NOMO-1 (cell line): Measurements from ENCODE around the gene NAALADL2.
"Not testable (repeated sequence)": the region's sequence is repeated elsewhere in the genome, so short reads cannot be mapped to it uniquely, and the experiment has no call there.

Source experiments
- DNase-seq, 2 experiments: peaks; one replicate each; lab custom pipeline; 2025; ENCODE audit not compliant: unreplicated experiment in 2 of 2; lab: John Stamatoyannopoulos, UW

NAALADL2 gene

DNA sequence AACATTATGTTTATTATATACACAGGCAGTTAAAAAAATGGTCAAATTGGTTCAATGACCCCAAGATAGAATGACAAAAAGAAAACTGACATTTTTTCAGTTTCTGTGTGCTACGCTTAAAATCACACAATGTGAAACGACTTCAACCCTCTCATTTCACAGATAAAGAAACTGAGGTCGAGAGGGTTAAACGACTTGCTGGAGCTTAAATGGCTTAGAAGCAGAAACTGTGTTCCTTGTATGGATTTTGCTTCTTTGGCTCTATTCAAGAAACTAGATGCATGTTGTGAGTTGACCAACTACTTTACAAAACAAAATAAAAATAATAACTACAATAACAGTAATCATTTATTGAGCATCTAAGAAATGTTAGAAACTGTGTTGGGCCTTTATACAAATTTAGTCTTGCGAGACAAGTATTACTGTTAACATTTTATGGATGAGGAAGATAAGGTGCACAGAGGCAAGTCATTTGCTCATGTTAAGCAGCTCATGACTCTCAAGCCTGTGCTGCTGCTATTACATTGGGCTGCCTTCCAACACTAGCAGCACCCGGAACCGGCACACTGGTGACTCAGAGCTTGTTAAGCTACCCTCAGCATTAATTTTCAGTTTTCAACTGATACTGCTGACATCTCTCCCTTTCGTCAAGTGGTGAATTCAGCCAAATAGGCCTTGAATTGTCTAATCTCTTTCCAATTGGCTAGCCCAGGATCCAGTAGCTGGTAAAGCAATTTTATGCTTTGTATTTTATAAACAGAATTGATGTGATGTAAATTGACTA is 487.6 kb downstream of the NAALADL2 start:
- DNase-seq = no peak

DNA sequence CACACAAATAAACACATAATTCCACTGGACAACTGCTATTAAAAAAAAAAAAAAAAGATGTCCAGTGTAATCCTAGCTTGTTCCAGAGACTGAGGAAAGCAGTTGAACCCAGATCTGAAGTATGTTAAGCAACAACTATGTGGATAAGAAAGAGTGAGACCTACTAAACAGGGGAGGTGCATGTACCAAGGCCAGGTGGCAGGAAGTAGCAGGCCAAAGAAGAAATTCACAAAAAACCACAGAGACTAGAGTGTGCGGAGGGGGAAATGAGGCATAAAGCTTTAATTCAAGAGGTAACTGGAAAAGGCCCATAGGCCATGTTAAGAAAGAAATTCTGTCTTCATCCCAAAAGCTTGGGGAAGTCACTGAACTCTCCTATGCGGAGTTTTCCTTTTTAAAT is 490.0 kb downstream of the NAALADL2 start:
- no peak for DNase-seq

DNA sequence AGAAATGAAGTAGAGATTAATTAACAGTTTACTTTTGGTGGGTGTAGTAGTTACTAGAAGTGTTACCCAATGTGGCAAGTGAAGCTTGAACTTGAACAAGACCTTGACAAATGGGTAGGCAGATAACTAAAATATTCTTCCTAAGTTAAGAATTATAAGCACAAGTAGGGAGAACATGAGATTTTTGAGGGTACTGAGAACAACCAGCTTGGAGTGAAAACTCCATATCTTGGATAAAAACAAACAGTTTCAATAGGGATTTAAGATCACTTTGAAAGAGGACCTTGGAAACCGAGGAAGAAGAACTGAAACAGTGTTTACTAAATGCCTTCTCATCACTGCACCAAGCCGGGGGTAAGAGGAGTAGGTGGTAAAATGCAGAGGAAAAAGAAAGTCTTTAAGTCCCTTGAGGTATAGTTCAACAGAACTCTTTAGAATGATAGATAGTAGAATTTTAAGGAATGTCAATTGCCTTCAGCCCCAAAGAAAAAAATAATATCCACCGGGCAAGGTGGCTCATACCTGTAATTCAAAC is 496.7 kb downstream of the NAALADL2 start:
- no peak for DNase-seq

DNA sequence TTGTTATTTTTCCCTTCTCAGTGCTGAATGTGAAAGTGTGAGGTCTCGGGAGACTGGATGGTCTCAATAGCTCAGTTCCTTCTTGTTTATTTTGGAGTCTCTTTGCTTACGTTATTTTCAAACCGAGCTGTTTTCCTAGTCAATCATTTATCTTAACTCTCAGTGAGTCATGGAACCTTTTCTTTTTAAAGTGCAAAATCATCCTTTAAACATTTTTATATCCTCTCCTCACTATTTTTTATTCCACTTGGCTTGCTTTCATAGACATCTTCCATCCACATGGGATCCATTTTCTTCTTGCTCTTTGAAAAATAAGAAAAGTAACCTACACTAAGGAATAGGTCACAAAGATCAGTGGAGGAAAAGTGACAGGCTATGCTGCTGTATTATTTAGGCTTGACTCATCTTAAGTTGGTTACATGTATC is 497.8 kb downstream of the NAALADL2 start:
- no peak for DNase-seq

DNA sequence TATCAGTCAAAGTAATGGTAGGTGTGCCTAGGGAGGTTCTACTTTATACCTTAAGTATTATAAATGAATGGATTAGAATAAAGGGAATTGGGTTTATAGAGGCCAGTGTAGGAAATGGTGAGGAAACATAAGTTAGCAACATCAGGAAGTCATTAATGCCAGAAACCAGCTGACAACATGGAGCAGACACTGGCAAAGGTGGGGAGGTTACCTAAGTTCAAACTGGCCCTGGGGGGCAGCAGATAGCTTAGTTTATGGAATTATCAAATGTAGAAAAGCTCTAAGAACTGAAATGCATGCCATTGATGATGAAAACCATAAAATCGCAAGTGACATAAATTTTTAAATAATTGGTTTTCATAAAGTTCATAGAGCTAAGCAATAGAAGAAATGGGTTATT is 498.6 kb downstream of the NAALADL2 start:
- no peak for DNase-seq

DNA sequence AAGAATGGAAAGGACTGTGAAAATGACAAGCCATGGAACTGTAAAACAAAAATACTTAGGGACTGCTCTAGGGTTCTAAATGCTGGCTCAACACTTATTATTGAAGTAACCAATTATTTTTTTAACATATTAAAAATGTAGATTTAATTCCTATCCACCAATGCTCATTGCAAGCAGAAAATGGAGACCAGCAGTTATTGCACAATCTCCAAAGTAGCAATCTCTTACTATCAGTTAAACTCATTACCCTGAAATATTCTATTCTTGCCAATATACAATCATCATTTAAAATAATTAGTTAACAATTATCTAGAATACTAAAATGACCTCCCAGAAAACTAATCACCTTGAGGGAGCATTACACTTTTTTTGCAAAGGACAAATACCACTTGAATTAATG is 499.8 kb downstream of the NAALADL2 start:
- DNase-seq = no peak

DNA sequence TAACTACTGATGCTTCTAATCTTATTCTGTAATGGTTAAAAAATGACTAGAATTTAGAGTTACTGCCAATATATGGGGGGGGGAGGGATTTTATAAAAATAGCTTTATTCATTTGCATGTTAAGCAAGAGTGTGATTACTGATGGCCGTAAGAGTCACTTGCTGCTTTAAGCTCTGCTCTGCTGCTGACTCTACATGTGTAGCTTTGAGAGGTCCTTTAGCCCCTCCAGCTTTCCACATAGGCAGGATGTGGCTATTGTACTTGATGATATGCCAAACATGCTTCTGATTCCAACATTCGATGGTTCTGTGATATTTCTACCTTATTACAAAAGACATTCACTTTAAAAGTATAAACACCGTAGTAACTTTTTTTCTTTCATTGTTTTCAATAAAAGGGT is 511.3 kb downstream of the NAALADL2 start:
- not testable (repeated sequence) for DNase-seq

DNA sequence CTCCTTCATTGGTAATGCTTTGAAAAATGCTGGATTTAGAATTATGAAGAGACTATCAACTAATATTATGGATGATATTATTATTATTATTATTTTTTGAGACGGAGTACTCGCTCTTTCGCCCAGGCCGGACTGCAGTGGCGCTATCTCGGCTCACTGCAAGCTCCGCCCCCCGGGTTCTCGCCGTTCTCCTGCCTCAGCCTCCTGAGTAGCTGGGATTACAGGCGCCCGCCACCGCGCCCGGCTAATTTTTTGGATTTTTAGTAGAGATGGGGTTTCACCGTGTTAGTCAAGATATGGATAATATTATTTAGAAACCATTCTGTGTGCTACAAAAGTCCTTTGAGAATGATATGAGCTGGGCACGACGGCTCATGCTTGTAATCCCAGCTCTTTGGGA is 512.1 kb downstream of the NAALADL2 start:
- not testable (repeated sequence) for DNase-seq

DNA sequence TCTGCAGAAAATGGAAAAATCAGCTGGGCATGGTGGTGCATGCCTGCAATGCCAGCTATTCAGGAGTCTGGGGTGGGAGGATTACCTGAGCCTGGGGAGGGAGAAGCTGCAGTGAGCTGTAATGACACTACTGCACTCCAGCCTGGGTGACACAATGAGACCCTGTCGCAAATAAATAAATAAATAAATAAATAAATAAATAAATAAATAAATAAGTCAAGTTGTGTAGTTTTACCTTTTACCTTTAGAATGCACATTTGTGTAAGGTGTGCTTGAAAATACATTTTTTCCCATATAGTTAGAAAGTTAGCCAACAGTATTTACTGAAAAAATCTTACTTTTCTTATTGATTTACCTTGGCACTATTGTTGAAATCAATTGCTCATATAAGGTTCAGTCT is 515.6 kb downstream of the NAALADL2 start:
- DNase-seq = no peak

DNA sequence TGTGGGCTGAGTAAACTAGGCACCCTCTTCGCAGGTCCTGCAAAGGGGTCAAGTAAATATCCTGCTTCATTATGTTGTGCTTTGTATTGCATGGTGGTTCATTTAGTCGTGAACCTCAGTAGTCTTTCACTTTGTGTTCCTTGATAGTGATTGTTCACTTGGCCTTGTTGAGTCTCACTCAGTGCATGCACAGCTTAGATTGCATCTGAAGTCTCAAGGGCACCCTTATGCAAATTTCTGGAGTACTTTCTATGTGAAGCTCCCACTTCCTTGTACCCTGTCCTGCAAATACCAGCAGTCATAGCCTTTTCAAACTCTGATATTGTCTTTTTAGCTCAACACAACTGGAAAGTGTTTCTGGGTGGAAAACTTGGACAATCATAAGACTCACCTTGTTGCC is 519.2 kb downstream of the NAALADL2 start:
- DNase-seq = no peak

DNA sequence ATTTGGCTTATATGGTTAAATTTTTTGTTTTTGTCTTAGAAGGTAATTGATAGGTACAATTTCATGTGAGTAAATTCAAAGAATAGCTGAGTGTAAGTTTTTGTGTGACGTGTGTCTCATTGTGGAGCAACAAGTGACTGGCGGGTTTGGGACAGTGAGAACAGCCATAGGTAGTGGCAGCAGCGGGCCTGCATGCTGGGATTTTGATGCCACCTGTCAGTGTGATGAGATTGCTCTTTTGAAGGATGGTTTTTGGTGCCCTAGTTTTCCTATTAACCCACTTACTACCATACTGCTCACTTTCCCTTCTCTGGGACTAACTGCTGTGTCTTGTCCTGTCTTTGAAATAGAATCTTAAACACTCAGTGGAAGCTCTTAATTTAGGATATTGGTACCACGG is 522.6 kb downstream of the NAALADL2 start:
- DNase-seq = no peak

DNA sequence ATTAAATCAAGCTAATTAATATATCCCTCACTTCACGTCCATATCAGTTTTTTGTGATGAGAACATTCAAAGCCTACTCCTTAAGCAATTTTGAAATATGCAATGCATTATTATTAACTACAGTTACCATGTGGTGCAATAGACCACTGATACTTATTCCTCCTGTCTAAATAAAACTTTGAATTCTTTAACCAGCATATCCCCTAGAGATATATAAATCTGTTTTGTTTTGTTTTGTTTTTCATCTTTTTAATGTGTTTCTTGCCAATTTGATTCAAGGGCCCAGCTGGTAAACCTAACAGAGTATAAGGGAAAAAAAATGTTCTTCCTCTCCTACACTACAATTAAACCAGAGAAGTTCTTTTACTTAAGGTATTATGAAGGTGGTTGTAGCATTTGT is 524.2 kb downstream of the NAALADL2 start:
- no peak for DNase-seq

DNA sequence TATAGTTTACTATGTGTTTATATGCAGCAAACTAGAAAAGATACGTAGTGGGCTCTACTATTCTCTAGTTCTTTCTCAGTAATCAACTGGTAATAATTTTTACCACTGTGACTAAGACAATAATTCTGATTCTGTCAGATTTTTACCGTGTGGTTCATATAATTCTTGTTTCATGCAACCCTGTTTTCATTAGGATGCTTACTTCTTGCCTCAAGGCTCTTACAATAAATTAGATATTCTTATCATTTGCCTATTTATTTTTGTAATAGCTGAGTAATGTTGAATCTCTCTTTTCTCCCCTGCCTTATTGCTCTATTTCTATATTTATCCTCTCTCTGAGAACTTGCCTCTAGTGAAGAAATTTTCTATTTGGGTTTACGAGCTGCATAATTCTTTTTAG is 524.7 kb downstream of the NAALADL2 start:
- no peak for DNase-seq

DNA sequence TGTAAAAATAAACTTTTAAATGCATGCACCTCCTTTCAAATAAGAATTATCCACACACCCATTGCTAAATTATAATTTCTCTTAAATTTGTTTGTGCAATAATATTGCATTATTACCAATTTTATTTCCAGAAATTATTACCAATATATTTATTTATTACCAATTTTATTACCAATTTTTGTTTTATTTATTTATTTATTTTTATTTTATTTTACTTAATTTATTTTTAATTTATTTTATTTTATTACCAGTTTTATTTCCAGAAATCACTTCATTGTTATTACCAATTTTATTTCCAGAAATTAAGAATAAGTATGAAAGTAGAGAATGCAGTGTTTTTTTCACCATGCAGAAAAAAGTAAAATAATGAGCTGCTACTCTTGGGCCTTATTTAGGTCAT is 525.4 kb downstream of the NAALADL2 start:
- DNase-seq = no peak

DNA sequence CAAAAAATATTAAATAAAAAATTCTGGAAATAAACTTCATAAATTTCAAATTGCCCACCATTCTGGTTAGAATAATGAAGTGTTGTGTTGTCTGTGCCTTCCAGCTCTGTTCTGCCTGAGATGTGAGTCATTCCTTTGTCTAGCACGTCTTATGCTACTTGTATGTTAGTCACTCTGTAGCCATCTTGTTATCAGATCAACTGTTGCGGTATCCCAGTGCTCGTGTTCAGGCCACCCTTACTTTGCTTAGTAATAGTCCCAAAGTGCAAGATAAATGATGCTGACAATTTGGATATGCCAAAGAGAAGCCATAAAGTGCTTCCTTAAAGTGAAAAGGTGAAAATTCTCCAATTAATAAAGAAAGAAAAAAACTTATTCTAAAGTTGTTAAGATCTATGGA is 527.5 kb downstream of the NAALADL2 start:
- no peak for DNase-seq

DNA sequence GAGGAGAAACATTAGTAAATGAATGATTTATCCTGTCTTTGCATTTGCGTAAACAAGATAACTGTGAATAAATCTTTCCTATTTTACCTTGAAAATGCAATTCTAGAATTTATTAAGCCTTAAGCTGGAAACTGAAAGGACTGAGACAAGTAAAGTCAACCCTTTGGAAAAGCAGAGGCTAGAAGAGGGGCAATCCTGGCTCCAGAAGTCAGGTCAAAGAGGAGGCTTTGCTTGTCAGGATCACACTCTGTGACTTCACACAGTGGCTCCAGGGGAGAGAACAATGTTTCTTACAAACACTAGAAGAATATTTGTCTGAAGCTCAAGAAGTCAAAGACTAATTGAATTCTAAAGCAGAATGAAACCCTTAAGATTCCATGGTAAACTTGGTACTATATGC is 530.4 kb downstream of the NAALADL2 start:
- DNase-seq = no peak

DNA sequence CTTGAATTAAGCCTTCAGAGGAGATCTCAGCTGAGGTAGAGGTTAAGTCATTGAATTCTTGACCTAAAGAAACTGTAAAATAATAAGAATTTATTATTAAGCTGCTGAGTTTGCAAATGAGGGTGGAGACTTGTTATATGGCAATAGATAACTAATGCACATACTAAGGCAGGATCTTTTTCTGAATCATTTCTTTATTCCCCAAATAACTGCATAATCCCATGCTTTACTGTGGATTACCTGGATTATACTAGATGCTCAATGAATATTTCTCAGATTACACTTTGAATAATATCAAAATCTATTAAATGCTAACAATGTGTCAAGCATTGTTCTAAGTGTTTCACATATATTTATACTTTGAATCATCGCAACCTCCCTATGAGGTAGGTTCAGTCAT is 532.5 kb downstream of the NAALADL2 start:
- no peak for DNase-seq

DNA sequence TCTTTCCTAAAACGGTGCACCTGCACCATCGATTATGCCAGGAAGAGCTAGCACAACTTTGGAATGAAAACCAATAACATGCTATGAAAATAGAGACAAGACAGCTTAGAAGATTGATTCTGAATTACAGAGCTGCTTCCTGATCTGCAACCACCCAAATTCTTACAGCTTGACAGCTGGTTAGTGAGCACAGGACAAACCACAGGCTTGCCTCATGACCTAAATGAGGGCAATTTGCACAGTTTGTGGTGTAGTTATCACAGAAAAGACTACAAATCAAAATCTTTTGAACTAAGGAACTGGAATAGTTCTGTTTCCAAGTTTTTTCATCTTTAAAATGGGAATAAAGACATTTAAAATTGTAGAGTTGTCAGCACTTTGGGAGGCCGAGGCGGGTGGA is 533.5 kb downstream of the NAALADL2 start:
- peak; percentile 17 to 46 for DNase-seq

DNA sequence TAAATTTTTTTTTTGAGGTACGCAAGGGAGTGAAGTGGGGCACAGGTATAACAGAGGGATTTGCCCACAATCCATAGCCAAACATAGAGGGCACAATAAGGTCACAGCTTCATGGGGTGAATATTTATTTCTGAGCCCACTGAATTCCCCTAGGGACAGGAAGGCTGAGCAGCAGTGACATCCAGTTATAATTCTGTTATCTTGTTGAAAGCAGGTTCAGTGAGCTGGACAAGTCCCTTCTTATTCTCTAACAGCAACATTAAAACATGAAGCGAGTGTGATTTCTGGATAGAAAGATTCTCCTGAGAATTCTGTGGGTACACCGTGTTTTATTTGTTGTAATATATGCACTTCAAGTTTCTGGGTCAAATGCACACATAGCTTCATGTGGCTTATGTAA is 538.2 kb downstream of the NAALADL2 start:
- DNase-seq = no peak

DNA sequence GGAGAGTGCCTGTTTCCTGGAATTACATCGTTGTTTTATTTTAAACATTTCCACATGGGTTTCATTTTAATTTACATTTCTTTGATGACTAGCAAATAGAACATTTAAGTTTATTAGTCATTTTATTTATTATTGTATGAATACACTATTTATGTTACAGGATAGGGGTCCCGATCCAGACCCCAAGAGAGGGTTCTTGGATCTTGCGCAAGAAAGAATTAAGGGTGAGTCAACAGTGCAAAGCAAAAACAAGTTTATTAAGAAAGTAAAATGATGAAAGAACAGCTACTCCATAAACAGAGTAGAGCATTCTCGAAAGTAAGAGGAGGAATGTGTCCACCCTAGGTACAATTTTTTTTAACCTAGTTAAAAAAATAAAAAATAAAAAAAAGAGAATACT is 539.5 kb downstream of the NAALADL2 start:
- DNase-seq = no peak

DNA sequence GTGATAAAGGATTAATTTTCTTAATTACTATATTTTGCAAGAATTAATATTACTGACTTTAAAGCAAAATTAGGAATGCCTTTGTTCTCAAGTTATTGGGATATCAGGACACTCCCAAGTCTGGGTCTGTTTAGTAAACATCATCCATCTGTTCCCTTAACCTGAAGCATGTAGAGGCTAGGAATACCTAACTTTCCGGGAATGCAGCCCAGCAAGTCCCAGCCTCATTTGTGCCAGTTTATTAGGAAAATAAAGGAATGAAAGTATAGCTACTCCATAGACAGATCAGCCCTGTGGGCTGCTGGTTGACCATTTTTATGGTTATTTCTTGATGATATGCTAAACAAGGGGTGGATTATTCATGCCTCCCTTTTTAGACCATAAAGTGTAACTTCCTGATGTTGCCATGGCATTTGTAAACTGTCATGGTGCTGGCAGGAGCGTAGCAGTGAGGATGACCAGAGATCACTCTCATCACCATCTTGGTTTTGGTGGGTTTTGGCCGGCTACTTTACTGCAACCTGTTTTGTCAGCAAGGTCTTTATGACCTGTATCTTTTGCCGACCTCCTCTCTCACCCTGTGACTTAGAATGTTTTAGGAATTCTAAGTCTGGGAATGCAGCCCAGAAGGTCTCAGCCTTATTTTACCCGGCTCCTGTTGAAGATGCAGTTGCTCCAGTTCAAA is 540.2 kb downstream of the NAALADL2 start:
- no peak for DNase-seq

DNA sequence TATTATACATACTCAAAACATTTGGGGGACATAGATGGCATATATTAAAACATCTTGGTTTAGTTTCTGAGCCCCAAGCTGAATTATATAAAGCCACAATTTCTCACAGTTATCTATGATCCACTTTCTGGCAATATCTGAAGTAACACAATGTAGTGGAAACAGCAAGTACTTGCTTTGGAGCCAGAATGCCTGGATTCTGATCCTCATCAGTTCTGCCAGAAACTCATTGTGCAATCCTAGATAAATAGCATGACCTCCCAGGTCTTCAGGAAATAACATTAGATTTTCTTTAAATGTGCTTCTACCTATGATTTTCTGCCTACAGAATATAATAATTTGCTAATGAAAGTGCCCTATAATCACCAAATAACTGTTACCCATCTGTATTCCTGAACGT is 544.9 kb downstream of the NAALADL2 start:
- DNase-seq = no peak
